Stimulated activated naive CD8-positive, alpha-beta T cell treated with anti-CD3 and anti-CD28 coated beads, Interleukin-15, Interleukin-2, amounts not matched to agents 100 ng/mL and 50 ng/mL, for 24 hours (primary cell): ENCODE results near the gene NUDT22.

Experiments used
- H3K27ac Mint-ChIP-seq: one replicate; pipeline ENCODE4 v1.8.0; 2021; ENCODE audit warnings: mild to moderate bottlenecking, mixed read lengths
- H3K27me3 Mint-ChIP-seq: one replicate; pipeline ENCODE4 v1.8.0; 2021; ENCODE audit warnings: mixed read lengths
- H3K36me3 Mint-ChIP-seq: one replicate; pipeline ENCODE4 v1.8.0; 2021; ENCODE audit warnings: low read depth, mixed read lengths
- H3K4me1 Mint-ChIP-seq: one replicate; pipeline ENCODE4 v1.8.0; 2021; ENCODE audit warnings: low read depth, mixed read lengths
- H3K4me3 Mint-ChIP-seq: one replicate; pipeline ENCODE4 v1.8.0; 2021; ENCODE audit warnings: mild to moderate bottlenecking, mixed read lengths
- H3K9me3 Mint-ChIP-seq: one replicate; pipeline ENCODE4 v1.8.0; 2021; ENCODE audit warnings: mixed read lengths

NUDT22 gene

DNA sequence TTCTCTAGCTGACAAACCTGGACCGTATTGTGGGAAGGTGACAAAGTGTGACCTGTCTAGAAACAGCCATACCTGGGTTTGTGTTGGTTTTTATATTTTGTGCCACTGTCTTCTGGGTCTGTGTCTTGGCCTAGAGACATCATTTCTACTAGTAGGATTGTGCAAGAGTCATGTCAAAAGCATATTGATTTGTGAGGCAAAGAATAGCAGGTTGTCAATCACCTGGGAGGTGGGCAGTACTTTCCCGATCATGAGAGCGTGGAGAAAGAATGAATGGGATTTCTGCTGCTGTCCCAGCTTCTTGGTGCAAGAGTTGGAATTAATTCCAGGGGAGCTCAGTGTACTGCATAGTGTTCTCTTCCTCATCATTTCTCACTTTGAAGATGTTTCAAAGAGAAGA is 24.5 kb upstream of the NUDT22 start:
- H3K4me1 Mint-ChIP-seq, result peaks cover 40% of the 10 kb centered on the region
- H3K9me3 Mint-ChIP-seq, result no peaks in the 10 kb centered on the region
- H3K27ac Mint-ChIP-seq, result no peak overlapping the region
- no peaks in the 10 kb centered on the region for H3K27me3 Mint-ChIP-seq
- H3K36me3 Mint-ChIP-seq, result peaks cover 82% of the 10 kb centered on the region
- H3K4me3 Mint-ChIP-seq, result no peak overlapping the region

DNA sequence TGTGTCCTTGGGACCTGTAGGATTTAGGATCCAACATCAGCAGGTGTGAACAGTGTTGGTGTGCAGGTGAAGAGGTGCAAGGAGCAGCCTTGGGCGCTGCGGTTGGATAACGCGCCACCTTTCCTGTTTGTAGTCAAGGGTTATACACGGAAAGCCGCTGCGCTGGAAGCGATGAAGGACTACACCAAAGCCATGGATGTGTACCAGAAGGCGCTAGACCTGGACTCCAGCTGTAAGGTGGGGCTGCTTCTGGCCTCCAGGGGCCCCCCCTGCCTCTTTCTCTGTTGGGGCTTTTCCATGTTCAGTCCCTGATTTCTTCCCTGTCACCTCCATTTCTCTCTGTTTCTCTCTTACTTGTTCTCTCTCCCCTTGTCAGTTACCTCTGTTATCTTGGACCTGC is 23.1 kb upstream of the NUDT22 start:
- Mint-ChIP-seq H3K27ac (no peak overlapping the region), H3K27me3 (no peaks in the 10 kb centered on the region), H3K9me3 (no peaks in the 10 kb centered on the region), H3K36me3 (peaks cover 82% of the 10 kb centered on the region), H3K4me3 (no peak overlapping the region), H3K4me1 (peaks cover 36% of the 10 kb centered on the region)

DNA sequence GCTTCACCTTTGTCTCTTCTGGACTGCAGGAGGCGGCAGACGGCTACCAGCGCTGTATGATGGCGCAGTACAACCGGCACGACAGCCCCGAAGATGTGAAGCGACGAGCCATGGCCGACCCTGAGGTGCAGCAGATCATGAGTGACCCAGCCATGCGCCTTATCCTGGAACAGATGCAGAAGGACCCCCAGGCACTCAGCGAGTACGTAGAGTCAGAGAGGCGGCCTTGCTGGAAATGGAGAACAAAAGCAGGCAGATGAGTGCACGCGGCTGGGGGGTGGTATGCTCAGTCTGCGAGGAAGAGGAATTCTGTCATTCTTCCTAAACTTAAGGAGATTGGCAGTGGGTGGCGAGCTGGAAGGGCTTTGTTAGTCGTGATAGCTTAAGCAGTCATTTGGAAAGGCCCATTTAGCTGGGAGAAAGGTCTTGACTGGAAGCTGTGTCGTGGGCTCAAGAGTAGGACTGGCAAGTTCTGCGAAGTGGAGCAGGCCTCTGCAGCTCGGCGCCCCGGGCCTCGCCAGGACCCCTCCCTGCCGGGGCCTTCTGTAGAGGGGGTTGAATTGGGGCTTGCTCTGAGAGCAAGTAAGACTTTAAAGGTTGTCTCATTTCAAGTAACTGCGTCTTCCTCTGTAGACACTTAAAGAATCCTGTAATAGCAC is 22.5 kb upstream of the NUDT22 start:
- Mint-ChIP-seq H3K9me3 (no peaks in the 10 kb centered on the region), H3K4me1 (peaks cover 40% of the 10 kb centered on the region), H3K27me3 (no peaks in the 10 kb centered on the region), H3K27ac (no peak overlapping the region), H3K4me3 (no peak overlapping the region), H3K36me3 (peaks cover 82% of the 10 kb centered on the region)

DNA sequence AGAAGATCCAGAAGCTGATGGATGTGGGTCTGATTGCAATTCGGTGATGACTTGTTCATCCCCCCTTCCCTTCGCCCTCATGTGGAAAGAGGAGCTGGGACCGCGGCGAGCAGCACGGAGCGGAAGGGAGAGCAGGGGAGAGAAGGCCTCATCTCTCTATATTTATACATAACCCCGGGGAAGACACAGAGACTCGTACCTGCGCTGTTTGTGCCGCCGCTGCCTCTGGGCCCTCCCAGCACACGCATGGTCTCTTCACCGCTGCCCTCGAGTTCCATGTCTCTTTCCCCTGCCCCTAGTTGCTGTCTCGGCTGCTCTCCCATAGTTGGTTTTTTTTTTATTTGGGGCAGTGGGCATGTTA is 22.0 kb upstream of the NUDT22 start:
- peaks cover 82% of the 10 kb centered on the region for H3K36me3 Mint-ChIP-seq
- H3K27ac Mint-ChIP-seq, result peak overlapping the region; percentile 82
- H3K27me3 Mint-ChIP-seq, result no peaks in the 10 kb centered on the region
- no peaks in the 10 kb centered on the region for H3K9me3 Mint-ChIP-seq
- H3K4me1 Mint-ChIP-seq, result peaks cover 45% of the 10 kb centered on the region
- H3K4me3 Mint-ChIP-seq, result no peak overlapping the region

DNA sequence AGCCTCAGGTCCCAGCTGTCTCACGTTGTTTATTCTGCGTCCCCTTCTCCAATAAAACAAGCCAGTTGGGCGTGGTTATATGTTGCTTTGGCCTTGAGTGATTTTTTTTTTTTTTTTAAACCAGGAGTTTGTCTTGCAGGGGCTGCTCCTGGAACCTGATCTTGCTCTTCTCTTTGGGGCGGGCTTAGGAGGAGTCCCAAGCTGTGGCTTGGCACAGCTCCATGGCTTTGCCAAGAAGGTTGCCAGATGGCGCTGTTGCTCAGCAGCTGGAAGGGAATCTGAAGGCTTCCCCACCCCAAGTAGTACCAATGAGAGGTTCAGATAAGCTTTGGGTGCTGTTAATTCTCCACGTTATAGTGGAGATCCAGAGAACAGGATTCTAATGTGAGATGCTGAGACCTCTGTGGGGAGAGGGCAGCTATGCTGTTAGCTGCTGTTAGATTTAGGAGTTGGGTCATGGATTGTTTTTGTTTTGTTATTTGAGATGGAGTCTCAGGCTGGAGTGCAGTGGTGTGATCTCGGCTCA is 21.5 kb upstream of the NUDT22 start:
- peaks cover 83% of the 10 kb centered on the region for H3K36me3 Mint-ChIP-seq
- no peaks in the 10 kb centered on the region for H3K27me3 Mint-ChIP-seq
- peak overlapping the region; percentile 70 for H3K4me3 Mint-ChIP-seq
- peak overlapping the region; percentile 82 for H3K27ac Mint-ChIP-seq
- no peaks in the 10 kb centered on the region for H3K9me3 Mint-ChIP-seq
- H3K4me1 Mint-ChIP-seq, result peaks cover 50% of the 10 kb centered on the region

DNA sequence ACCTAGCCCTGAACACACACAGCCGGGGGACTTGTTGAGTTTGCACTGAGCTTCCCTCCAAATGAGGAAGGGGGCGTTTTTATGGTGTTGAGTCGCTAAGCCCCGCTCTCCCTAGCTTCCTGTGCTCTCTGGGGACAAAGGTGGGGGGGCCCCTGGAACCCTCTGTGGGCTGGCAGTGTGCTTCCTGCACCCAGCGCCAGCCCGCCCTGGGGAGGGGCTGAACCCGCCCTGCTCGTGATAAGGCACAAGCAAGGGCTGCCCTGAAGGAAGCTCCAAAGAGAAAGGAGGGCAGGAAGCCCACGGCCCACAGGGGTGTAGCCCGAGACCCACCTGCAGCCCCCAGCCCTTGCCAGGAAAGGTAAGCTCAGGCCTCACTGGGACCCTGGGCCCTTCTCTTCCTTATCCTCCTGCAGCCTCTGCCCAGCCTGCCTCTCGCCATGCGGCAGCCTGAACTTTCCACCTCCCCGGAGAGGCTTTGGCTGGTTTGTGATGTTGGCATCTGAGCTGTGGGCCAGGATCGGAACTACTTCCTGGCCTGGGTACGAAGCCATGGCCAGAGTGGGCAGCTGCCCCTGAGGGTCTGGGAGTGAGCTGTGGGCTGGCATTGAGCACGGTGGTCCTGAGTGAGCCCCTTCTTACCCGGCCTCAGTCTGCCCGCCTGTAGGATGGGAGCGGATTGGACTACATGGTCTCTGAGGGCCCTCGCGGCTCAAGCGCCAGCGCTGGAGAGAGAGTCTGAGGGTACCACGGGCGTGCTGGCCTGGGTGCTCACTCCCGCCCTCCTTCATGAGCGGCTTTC is 19.4 kb upstream of the NUDT22 start, which contains the start of gene FERMT3:
Gene FERMT3, plus strand, starts transcription at position 265 of the 799 bp plus-strand sequence. CDS start 644 bp downstream, outside the sequence.
- Mint-ChIP-seq H3K27ac (peak within 1 kb of the TSS; percentile 96), H3K9me3 (no peaks in the 10 kb centered on the region), H3K4me1 (peaks cover 53% of the 10 kb centered on the region), H3K27me3 (no peaks in the 10 kb centered on the region), H3K36me3 (peaks cover 70% of the 10 kb centered on the region), H3K4me3 (peak within 1 kb of the TSS; percentile 94)

DNA sequence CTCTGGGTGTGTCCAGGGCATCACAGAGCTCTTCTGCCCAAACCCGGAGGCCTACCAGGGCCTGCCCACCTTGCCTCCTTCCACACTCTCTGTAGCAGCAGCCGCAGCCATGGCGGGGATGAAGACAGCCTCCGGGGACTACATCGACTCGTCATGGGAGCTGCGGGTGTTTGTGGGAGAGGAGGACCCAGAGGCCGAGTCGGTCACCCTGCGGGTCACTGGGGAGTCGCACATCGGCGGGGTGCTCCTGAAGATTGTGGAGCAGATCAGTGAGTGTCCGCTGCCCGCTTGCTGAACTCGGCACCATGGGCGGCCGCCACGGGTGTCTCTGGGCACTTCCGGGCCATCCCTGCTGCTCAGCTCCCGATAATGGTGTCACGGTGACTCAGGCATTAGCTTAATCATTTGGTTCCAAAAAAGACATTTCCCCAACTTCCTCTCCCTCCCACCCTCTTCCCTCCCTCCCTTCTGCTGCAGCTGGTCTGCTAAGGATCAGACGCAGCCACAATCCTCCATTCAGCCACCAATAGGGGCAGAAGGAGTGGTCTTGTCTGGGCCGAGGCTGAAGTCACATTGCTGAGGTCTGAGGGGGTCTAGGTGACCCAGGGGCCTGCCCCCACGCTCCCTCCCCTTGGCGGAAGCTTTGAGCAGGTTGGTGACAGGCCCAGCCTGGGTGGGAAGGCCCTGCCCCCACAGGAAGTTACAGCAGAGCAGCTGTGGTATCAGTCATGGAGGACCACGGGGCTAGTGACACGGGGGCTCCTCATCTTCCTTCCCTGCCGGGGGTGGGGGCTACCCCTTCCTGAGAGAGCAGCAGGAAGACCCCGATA is 18.6 kb upstream of the NUDT22 start:
- H3K4me1 Mint-ChIP-seq, result peaks cover 57% of the 10 kb centered on the region
- peaks cover 72% of the 10 kb centered on the region for H3K36me3 Mint-ChIP-seq
- H3K27ac Mint-ChIP-seq, result peak overlapping the region; percentile 96
- peak overlapping the region; percentile 94 for H3K4me3 Mint-ChIP-seq
- H3K27me3 Mint-ChIP-seq, result no peaks in the 10 kb centered on the region
- no peaks in the 10 kb centered on the region for H3K9me3 Mint-ChIP-seq

DNA sequence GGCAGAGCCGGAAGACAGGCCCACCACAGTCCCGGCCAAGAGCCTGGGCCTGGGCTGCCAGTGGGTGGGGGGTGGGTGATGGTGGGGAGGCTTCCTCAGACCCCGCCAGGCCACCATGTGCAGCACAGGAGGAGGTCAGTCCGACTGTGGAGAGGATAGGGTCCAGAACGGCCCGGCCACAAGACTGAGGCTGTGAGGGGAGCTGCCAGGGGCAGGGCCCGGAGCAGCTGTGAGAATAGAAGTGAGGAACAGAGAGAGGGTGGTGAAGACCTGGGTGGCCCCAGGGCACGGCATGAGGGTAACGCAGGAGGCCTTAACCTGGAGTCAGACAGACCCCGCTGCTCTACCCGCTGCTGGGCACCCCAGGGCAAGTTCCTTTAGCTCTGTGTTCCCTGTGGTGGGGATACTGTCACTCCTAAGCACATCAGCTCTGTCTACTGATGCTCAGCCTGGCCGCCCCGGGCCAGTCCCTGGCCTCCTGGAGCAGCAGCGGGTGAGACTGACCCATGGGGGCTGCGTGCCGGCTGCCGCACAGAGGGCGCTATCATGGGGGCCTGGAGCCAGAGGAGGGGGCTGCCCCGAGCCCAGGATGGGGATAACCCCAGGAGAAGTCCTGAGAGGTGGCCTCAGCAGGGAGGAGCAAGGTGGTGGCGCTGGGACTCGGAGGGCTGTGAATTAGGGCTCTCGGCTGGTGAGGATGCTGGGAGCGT is 17.8 kb upstream of the NUDT22 start:
- peak overlapping the region; percentile 94 for H3K4me3 Mint-ChIP-seq

DNA sequence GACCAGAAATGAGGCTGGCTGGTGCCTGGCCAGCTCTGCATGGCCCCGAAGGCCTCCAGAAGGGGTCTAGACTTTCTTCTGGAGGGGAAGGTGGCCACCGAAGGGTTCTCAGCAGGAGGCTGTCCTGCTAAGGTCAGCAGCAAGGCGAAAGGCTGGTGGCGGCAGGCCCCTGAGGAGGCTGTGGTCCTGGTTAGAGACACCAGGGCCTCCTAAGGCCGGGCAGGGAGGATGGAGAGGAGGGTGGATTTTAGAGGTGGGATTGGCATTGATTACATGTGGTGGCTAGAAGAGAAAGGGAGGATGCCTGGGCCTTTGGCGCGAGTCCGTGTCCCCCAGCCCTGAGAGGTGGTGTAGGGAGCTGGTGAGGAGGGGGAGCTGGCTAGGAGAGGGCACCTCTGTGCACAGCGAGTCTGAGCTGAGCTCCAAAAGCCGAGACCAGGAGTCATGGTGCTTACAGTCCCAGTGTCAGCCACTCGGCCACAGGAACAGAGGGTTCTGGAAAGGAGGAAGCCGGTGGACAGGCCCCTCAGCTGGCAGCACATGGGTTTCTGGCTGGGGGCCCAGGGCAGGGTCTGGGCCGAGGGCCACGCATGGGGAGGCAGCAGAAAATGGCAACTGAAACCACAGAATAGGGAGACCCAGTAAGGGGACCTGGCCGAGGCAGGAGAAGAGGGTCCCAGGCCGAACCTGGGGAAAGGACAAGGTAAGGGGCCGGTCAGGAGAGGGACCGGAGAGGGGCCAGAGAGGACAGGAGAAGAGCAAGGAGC is 17.1 kb upstream of the NUDT22 start:
- H3K27ac Mint-ChIP-seq, result peak overlapping the region; percentile 96
- peaks cover 60% of the 10 kb centered on the region for H3K4me1 Mint-ChIP-seq
- H3K27me3 Mint-ChIP-seq, result no peaks in the 10 kb centered on the region
- H3K4me3 Mint-ChIP-seq, result peak overlapping the region; percentile 94
- peaks cover 69% of the 10 kb centered on the region for H3K36me3 Mint-ChIP-seq
- no peaks in the 10 kb centered on the region for H3K9me3 Mint-ChIP-seq

More for the DNA sequence above, 17.8 kb upstream of the NUDT22 start:
- Mint-ChIP-seq H3K27ac (peak overlapping the region; percentile 96), H3K9me3 (no peaks in the 10 kb centered on the region), H3K4me1 (peaks cover 61% of the 10 kb centered on the region), H3K27me3 (no peaks in the 10 kb centered on the region), H3K36me3 (peaks cover 72% of the 10 kb centered on the region)

DNA sequence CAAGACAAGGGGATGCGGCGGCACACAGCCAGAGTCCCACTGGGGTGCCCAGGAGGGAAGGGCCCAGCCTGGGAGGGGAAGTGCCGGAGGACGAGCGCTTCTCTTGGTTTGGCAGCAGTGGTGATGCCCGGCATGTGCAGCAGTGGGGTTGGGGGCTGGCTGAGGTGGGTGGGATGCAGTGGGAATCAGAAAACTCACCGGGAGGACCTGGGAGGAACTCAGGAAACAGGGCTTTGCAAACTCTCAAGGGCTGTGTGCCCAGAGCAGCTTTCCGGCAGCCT is 16.6 kb upstream of the NUDT22 start:
- no peak overlapping the region for H3K27ac Mint-ChIP-seq
- H3K4me3 Mint-ChIP-seq, result peak overlapping the region; percentile 94
- no peaks in the 10 kb centered on the region for H3K27me3 Mint-ChIP-seq
- H3K9me3 Mint-ChIP-seq, result no peaks in the 10 kb centered on the region
- H3K4me1 Mint-ChIP-seq, result peaks cover 60% of the 10 kb centered on the region
- peaks cover 69% of the 10 kb centered on the region for H3K36me3 Mint-ChIP-seq

DNA sequence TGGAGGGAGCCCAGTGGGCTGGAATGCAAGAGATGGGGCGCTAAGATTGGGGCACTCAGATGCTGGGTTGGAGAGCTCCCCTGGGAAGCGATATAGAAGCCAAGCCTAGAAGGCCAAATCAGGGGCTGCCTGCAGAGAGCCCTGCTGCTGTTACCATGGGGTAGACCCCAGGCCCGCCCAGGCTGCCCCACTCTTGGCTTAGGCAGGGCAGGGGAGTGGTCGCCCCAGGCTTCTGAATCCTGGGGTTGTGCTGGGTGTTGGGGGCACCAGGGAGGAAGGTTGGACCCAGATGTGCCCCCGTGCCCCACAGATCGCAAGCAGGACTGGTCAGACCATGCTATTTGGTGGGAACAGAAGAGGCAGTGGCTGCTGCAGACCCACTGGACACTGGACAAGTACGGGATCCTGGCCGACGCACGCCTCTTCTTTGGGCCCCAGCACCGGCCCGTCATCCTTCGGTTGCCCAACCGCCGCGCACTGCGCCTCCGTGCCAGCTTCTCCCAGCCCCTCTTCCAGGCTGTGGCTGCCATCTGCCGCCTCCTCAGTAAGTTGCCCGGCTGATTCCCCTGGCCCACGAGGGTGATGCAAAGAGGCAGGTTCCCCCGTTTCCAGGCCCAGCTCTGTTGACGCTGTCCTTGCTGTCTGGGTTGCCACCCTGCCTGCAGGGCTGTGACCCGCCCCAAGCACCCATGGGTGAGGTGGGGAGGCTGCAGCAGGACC is 15.6 kb upstream of the NUDT22 start:
- peaks cover 72% of the 10 kb centered on the region for H3K36me3 Mint-ChIP-seq
- peak overlapping the region; percentile 14 for H3K27ac Mint-ChIP-seq
- no peaks in the 10 kb centered on the region for H3K27me3 Mint-ChIP-seq
- H3K4me3 Mint-ChIP-seq, result no peak overlapping the region
- H3K9me3 Mint-ChIP-seq, result no peaks in the 10 kb centered on the region
- H3K4me1 Mint-ChIP-seq, result peaks cover 63% of the 10 kb centered on the region

DNA sequence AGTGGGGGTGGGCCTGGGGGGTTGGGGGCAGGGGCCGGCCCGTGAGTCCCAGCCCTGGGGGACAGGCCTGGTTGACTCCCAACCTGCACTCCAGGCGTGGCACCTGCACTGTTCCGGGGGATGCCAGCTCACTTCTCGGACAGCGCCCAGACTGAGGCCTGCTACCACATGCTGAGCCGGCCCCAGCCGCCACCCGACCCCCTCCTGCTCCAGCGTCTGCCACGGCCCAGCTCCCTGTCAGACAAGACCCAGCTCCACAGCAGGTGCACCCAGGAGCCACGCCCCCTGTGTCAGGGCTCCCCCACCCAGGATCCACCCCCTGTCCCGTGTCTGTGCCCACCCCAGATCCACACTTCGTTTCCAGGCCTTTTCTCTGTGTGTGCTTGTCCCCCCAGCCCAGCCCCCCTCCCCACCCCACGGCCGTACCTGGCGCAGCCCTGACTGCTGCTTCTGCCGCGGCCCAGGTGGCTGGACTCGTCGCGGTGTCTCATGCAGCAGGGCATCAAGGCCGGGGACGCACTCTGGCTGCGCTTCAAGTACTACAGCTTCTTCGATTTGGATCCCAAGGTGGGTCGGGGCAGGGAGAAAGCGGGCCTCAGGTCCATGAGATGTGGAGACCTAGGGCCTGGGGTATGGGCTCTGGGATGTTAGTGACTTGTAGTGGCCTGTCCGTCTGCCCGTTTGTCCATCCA is 14.7 kb upstream of the NUDT22 start:
- Mint-ChIP-seq H3K36me3 (peaks cover 64% of the 10 kb centered on the region), H3K9me3 (no peaks in the 10 kb centered on the region), H3K4me3 (no peak overlapping the region), H3K27me3 (no peaks in the 10 kb centered on the region), H3K4me1 (peaks cover 57% of the 10 kb centered on the region), H3K27ac (no peak overlapping the region)

DNA sequence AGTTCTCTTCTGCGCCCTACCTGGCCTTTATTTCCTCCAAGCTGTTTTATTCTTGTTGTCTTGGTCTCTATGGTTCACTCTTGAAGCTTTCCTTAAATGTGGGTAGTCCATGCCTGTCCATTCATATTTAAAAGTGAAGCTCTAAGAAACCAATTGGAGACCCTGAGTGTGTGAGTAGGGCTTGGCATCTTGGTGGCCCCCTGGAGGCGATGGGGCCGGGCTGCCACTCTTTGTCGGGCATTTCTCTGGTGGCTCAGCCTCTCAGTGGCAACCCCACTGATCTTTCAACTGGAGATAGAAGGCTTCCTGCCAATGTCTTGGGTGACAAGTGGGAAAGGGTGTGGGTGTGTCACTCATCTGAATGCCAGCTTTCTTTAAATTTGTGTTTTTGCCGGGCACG is 9.2 kb upstream of the NUDT22 start:
- H3K27ac Mint-ChIP-seq, result no peak overlapping the region
- peaks cover 36% of the 10 kb centered on the region for H3K4me1 Mint-ChIP-seq
- H3K27me3 Mint-ChIP-seq, result no peaks in the 10 kb centered on the region
- no peaks in the 10 kb centered on the region for H3K9me3 Mint-ChIP-seq
- H3K4me3 Mint-ChIP-seq, result no peak overlapping the region
- H3K36me3 Mint-ChIP-seq, result peaks cover 48% of the 10 kb centered on the region
